A549 (cell line): Measurements from ENCODE around the gene KIF21A.

ENCODE experiments used
- CEBPB ChIP-seq, 2 experiments: fragments of >200 bp in 1 of 2; sonication (Bioruptor Twin) in 1 of 2; formaldehyde crosslinking in 1 of 2; IDR thresholded peaks; 2 replicates each; pipeline ENCODE4 v1.6.1; 2012 to 2016
- CHD2 ChIP-seq: fragments of 150-350 bp; IDR thresholded peaks from 2 replicates; pipeline ENCODE4 v1.6.1; 2014; ENCODE audit warnings: low read length; ENCODE audit not compliant: partially characterized antibody
- CTCF ChIP-seq: fragments of >200 bp; sonication (Bioruptor Twin); formaldehyde crosslinking; IDR thresholded peaks from 3 replicates; pipeline ENCODE4 v1.5.1; 2016
- EP300 ChIP-seq, 2 experiments: fragments of >200 bp; sonication (Bioruptor Twin); formaldehyde crosslinking; IDR thresholded peaks; 2 replicates in 1 of 2; 3 replicates in 1 of 2; pipeline ENCODE4 v1.6.1; 2016 to 2017
- KDM1A ChIP-seq: fragments of 200-600 bp; sonication (generic); IDR thresholded peaks from 2 replicates; pipeline ENCODE4 v1.6.1; 2016; ENCODE audit warnings: low read depth, mild to moderate bottlenecking
- PBX3 ChIP-seq: IDR thresholded peaks from 2 replicates; pipeline ENCODE4 v1.6.1; 2012
- POLR2A ChIP-seq: IDR thresholded peaks from 2 replicates; pipeline ENCODE4 v1.6.1; 2012; ENCODE audit warnings: mild to moderate bottlenecking, low read length
- ZC3H11A ChIP-seq: fragments of 450-650 bp; IDR thresholded peaks from 2 replicates; pipeline ENCODE4 v1.6.1; 2014; ENCODE audit warnings: antibody characterized with exemption, mild to moderate bottlenecking

- TF ChIP-seq ZC3H11A = no peak
- TF ChIP-seq CHD2 = no peak
- no peak for TF ChIP-seq CTCF
- TF ChIP-seq EP300 (IDR thresholded peaks at IDR 0.05) = no peak
- TF ChIP-seq CEBPB (IDR thresholded peaks at IDR 0.05) = no peak
- no peak for TF ChIP-seq KDM1A
- TF ChIP-seq PBX3 = no peak
- TF ChIP-seq POLR2A = no peak
These were observed 38.9 kb downstream of the KIF21A start for GRCh38 chr12:39404000-39404399.
